Measurements from ENCODE around the gene SPAG9.

SPAG9 gene

DNA sequence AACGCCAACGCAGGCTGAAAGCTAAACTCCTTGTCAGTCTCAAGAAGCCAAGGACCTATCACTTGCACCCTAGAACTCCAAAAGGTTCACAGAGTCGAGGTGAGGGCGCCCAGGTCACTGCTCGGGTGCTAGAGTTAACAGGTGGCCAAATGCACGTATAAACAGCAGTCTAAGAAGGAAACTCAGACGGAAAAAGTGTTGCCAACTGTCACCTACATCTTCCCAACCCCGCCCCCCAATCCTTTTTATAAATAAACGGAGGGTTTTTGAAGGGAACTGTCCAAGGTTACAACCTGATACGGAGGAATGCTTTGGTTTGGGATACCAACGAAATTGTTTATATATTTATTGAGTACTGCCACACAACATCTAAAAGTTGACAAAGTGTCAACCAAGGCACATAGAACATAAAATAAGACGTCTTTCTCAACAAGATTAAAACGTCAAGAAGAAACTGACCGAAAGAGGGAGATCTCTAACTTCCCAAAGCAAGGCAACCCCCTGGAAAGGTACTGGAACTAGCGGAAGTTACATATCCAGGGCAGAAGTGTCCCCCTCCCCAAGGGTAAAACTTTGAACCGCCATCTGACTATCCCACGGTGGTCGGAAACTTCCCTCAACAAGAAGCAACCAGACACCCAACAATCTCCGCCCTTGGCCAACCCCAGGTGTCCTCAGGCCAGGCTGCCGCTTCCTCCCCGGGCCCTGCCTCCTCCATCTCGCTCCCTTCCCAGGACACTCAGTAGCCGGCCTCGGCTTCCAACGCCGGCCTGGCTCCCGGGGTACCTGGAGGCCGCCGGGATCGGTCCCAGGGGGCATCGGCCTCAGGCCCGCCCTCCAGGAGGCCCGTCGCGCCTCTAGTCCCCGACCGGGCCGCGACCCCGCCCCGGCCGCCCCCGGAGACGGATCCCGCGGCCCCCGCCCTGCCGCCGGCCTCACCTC is 982 bp downstream of the SPAG9 start:
- H2BK15ac ChIP-seq (ENCODE audit: low read depth, poor library complexity, severe bottlenecking) = peak overlapping the region; percentile 97
- WGBS = 6% methylated on average over 43 of the region's 49 CpGs
- H2AK5ac ChIP-seq (ENCODE audit: low read length, severe bottlenecking) = no peak overlapping the region
- H4K91ac ChIP-seq (ENCODE audit: low read length) = peak overlapping the region; percentile 57
- H2BK120ac ChIP-seq (ENCODE audit: low read depth, low read length) = no peak overlapping the region
- H3K14ac ChIP-seq (ENCODE audit: low read length in 2 of 2) = peak overlapping the region in 1 of 2 experiments; percentile 99
- H2AFZ ChIP-seq (ENCODE audit: low read depth, low read length) = peak overlapping the region; percentile 82
- peak overlapping the region; percentile 73 for H3K4me2 ChIP-seq (ENCODE audit: low read length, poor library complexity, severe bottlenecking)
- peaks cover 4% of the 10 kb centered on the region for H3K79me1 ChIP-seq (replicated peaks; ENCODE audit: low read length, poor library complexity, severe bottlenecking)
- peak overlapping the region in 1 of 2 experiments; percentile 94 for H2BK12ac ChIP-seq (ENCODE audit: low read length in 2 of 2)
- H3K4ac ChIP-seq (ENCODE audit: low read depth in 1 of 2, low read length in 2 of 2) = peak overlapping the region in 1 of 2 experiments; percentile 89
- DNase-seq = peak; percentile 75
- H3K9me3 ChIP-seq (ENCODE audit: control insufficient read depth, low read length) = no peaks in the 10 kb centered on the region
- peak overlapping the region; percentile 11 to 97 for H3K18ac ChIP-seq (ENCODE audit: low read depth in 1 of 2, low read length in 2 of 2)
- H3K4me1 ChIP-seq (ENCODE audit: control insufficient read depth, insufficient read depth, low read depth, low read length) = peaks cover 11% of the 10 kb centered on the region
- H4K8ac ChIP-seq (ENCODE audit: low read length) = no peak overlapping the region
- H3K27me3 ChIP-seq (ENCODE audit: control insufficient read depth in 1 of 2, insufficient read depth in 1 of 2, low read length in 2 of 2) = no peaks in the 10 kb centered on the region
- H3K27ac ChIP-seq (ENCODE audit: low read length, poor library complexity, severe bottlenecking) = peak overlapping the region; percentile 87
- H3K23ac ChIP-seq (ENCODE audit: low read length in 2 of 2) = peak overlapping the region in 1 of 2 experiments; percentile 99
- H3K36me3 ChIP-seq (ENCODE audit: control insufficient read depth in 1 of 2, insufficient read depth in 2 of 2, low read depth in 1 of 2, low read length in 2 of 2) = peaks cover 0 to 2% of the 10 kb centered on the region in 2 experiments
- peak overlapping the region; percentile 98 to 99 for H3K4me3 ChIP-seq (ENCODE audit: insufficient read depth in 1 of 2, low read depth in 1 of 2, low read length in 2 of 2)
- no peak overlapping the region for H2BK5ac ChIP-seq (ENCODE audit: low read depth, low read length, poor library complexity, severe bottlenecking)
- peak overlapping the region; percentile 96 for H3K9ac ChIP-seq (ENCODE audit: low read length)

- H3K79me1 ChIP-seq (replicated peaks; ENCODE audit: low read length, poor library complexity, severe bottlenecking) = peaks cover 4% of the 10 kb centered on the region
- WGBS = 89% methylated on average over 13 of the region's 14 CpGs
- no peak overlapping the region for H2BK12ac ChIP-seq (ENCODE audit: low read length in 2 of 2)
- no peaks in the 10 kb centered on the region for H3K27me3 ChIP-seq (ENCODE audit: control insufficient read depth in 1 of 2, insufficient read depth in 1 of 2, low read length in 2 of 2)
- peaks cover 0 to 2% of the 10 kb centered on the region in 2 experiments for H3K36me3 ChIP-seq (ENCODE audit: control insufficient read depth in 1 of 2, insufficient read depth in 2 of 2, low read depth in 1 of 2, low read length in 2 of 2)
- no peak overlapping the region for H3K4ac ChIP-seq (ENCODE audit: low read depth in 1 of 2, low read length in 2 of 2)
- no peak overlapping the region for H2AFZ ChIP-seq (ENCODE audit: low read depth, low read length)
- H2BK5ac ChIP-seq (ENCODE audit: low read depth, low read length, poor library complexity, severe bottlenecking) = no peak overlapping the region
- H2BK120ac ChIP-seq (ENCODE audit: low read depth, low read length) = no peak overlapping the region
- peak overlapping the region in 1 of 2 experiments; percentile 98 for H3K4me3 ChIP-seq (ENCODE audit: insufficient read depth in 1 of 2, low read depth in 1 of 2, low read length in 2 of 2)
- no peak overlapping the region for H3K23ac ChIP-seq (ENCODE audit: low read length in 2 of 2)
- no peak for DNase-seq
- no peak overlapping the region for H3K27ac ChIP-seq (ENCODE audit: low read length, poor library complexity, severe bottlenecking)
- H3K4me2 ChIP-seq (ENCODE audit: low read length, poor library complexity, severe bottlenecking) = peak overlapping the region; percentile 52
- H3K9ac ChIP-seq (ENCODE audit: low read length) = peak overlapping the region; percentile 96
- H3K4me1 ChIP-seq (ENCODE audit: control insufficient read depth, insufficient read depth, low read depth, low read length) = peaks cover 12% of the 10 kb centered on the region
- no peak overlapping the region for H3K18ac ChIP-seq (ENCODE audit: low read depth in 1 of 2, low read length in 2 of 2)
- no peak overlapping the region for H3K14ac ChIP-seq (ENCODE audit: low read length in 2 of 2)
- no peaks in the 10 kb centered on the region for H3K9me3 ChIP-seq (ENCODE audit: control insufficient read depth, low read length)
- no peak overlapping the region for H2AK5ac ChIP-seq (ENCODE audit: low read length, severe bottlenecking)
- H2BK15ac ChIP-seq (ENCODE audit: low read depth, poor library complexity, severe bottlenecking) = no peak overlapping the region
- no peak overlapping the region for H4K8ac ChIP-seq (ENCODE audit: low read length)
- no peak overlapping the region for H4K91ac ChIP-seq (ENCODE audit: low read length)
Measured at GRCh38 chr17:51118330-51119195, 2.1 kb downstream of the SPAG9 start.

- H2BK5ac ChIP-seq (ENCODE audit: low read depth, low read length, poor library complexity, severe bottlenecking) = no peak overlapping the region
Measured at GRCh38 chr17:51115179-51115578, 5.5 kb downstream of the SPAG9 start.

More at GRCh38 chr17:51115179-51115578, 5.5 kb downstream of the SPAG9 start:
- Histone ChIP-seq H3K4me2 (ENCODE audit: low read length, poor library complexity, severe bottlenecking) (no peak overlapping the region), H4K8ac (ENCODE audit: low read length) (no peak overlapping the region), H3K9me3 (ENCODE audit: control insufficient read depth, low read length) (no peaks in the 10 kb centered on the region), H3K14ac (ENCODE audit: low read length in 2 of 2) (no peak overlapping the region), H2AK5ac (ENCODE audit: low read length, severe bottlenecking) (no peak overlapping the region), H3K36me3 (ENCODE audit: control insufficient read depth in 1 of 2, insufficient read depth in 2 of 2, low read depth in 1 of 2, low read length in 2 of 2) (peaks cover 0 to 6% of the 10 kb centered on the region in 2 experiments), H4K91ac (ENCODE audit: low read length) (no peak overlapping the region), H2AFZ (ENCODE audit: low read depth, low read length) (no peak overlapping the region), H3K4me1 (ENCODE audit: control insufficient read depth, insufficient read depth, low read depth, low read length) (peaks cover 20% of the 10 kb centered on the region), H3K23ac (ENCODE audit: low read length in 2 of 2) (no peak overlapping the region), H3K79me1 (replicated peaks; ENCODE audit: low read length, poor library complexity, severe bottlenecking) (peaks cover 4% of the 10 kb centered on the region), H3K4me3 (ENCODE audit: insufficient read depth in 1 of 2, low read depth in 1 of 2, low read length in 2 of 2) (no peak overlapping the region), H3K4ac (ENCODE audit: low read depth in 1 of 2, low read length in 2 of 2) (no peak overlapping the region), H2BK12ac (ENCODE audit: low read length in 2 of 2) (no peak overlapping the region), H3K27me3 (ENCODE audit: control insufficient read depth in 1 of 2, insufficient read depth in 1 of 2, low read length in 2 of 2) (no peaks in the 10 kb centered on the region), H2BK120ac (ENCODE audit: low read depth, low read length) (no peak overlapping the region), H3K9ac (ENCODE audit: low read length) (no peak overlapping the region), H2BK15ac (ENCODE audit: low read depth, poor library complexity, severe bottlenecking) (no peak overlapping the region), H3K27ac (ENCODE audit: low read length, poor library complexity, severe bottlenecking) (no peak overlapping the region), H3K18ac (ENCODE audit: low read depth in 1 of 2, low read length in 2 of 2) (no peak overlapping the region)
- DNase-seq = no peak
- 94% methylated on average over 3 of the region's 4 CpGs for WGBS
